Kidney (tissue), 14 donors: ENCODE data around the gene KDM4C. TPM values are rescaled to one million over a fixed set of nuclear protein-coding genes. Genes with fewer than 3 reads are reported as not detected.

Experiments used
- DNase-seq, 5 donors: peaks; one replicate each; pipeline ENCODE4 v3.0.0-alpha.2; 2013 to 2020
- FAIRE-seq: peaks from 2 replicates; lab custom pipeline; 2012; peaks lifted over from hg19 to GRCh38; lab: Jason Lieb, UNC
- H3K27ac ChIP-seq, 2 donors: one replicate each; pipeline ENCODE4 v1.7.0; 2013; ENCODE audit warnings: low read depth in 2 of 2, low read length in 2 of 2, inconsistent platforms in 1 of 2
- H3K27me3 ChIP-seq: one replicate; pipeline ENCODE4 v1.7.1; 2013; ENCODE audit warnings: low read length, inconsistent platforms; ENCODE audit not compliant: control insufficient read depth, insufficient read depth
- H3K36me3 ChIP-seq, 3 donors: one replicate each; pipeline versions ENCODE4 v1.7.0 to v1.7.1; 2013; ENCODE audit warnings: low read length in 3 of 3, control low read depth in 1 of 3, inconsistent platforms in 1 of 3; ENCODE audit not compliant: insufficient read depth in 3 of 3, control insufficient read depth in 2 of 3
- H3K4me1 ChIP-seq, 3 donors: one replicate each; pipeline versions ENCODE4 v1.7.0 to v1.7.1; 2013; ENCODE audit warnings: low read length in 3 of 3, inconsistent platforms in 1 of 3, low read depth in 1 of 3; ENCODE audit not compliant: control insufficient read depth in 2 of 3, insufficient read depth in 2 of 3
- H3K4me3 ChIP-seq, 3 donors: one replicate each; pipeline versions ENCODE4 v1.7.0 to v1.8.1; 2013; ENCODE audit warnings: low read length in 3 of 3, control low read depth in 1 of 3, inconsistent platforms in 1 of 3
- H3K9ac ChIP-seq, 3 donors: one replicate each; pipeline versions ENCODE4 v1.7.0 to v1.7.1; 2013; ENCODE audit warnings: low read length in 3 of 3, control low read depth in 1 of 3, inconsistent platforms in 1 of 3
- H3K9me3 ChIP-seq, 3 donors: one replicate each; pipeline versions ENCODE4 v1.7.0 to v1.7.1; 2013; ENCODE audit warnings: low read length in 3 of 3, control low read depth in 1 of 3, inconsistent platforms in 1 of 3; ENCODE audit not compliant: control insufficient read depth in 2 of 3, insufficient read depth in 1 of 3
- intact Hi-C: fragments of 100-400 bp; cut with DNase I; formaldehyde crosslinking; loops from one replicate; pipeline ENCODE4 v1.11.1; 2022
- polyA plus RNA-seq: library from polyadenylated mRNA; stranded (reverse); fragments of 350-450 nt; fragmentation: Illumina TruSeq; extraction: RNeasy Lipid Tissue Mini Kit (QIAGEN cat#74804); gene quantifications from one replicate; pipeline ENCODE4 v1.2.3, GENCODE V29; 2014; ENCODE audit warnings: low read depth, low replicate concordance; ENCODE audit not compliant: insufficient read depth
- total RNA-seq: library from RNA; stranded (reverse); fragmentation: NEBNext Ultra II Directional; extraction: Animal tissue kit (Norgen Biotek cat#: 25700); gene quantifications from one replicate; pipeline ENCODE4 v1.2.1, GENCODE V29; 2021
- TF ChIP-seq, protein P1 (sequence below): IDR thresholded peaks from 3 replicates; pipeline ENCODE4 v1.5.1; 2012; ENCODE audit warnings: mild to moderate bottlenecking, moderate library complexity, borderline replicate concordance; ENCODE audit not compliant: insufficient read depth; ENCODE audit errors: extremely low read depth
- donor health status: control.
- donor health status: control.
- donor health status: control.
- donor health status: control.
- donor health status: control.
- donor health status: DM: yes; HTN: yes; CAD: no.
- donor health status: Normal renal cell carcinoma (clear cell type).

The KDM4C gene
- total and polyA plus RNA-seq, 2 donors from 2014 or later: 7.1 to 47.1 TPM

DNA sequence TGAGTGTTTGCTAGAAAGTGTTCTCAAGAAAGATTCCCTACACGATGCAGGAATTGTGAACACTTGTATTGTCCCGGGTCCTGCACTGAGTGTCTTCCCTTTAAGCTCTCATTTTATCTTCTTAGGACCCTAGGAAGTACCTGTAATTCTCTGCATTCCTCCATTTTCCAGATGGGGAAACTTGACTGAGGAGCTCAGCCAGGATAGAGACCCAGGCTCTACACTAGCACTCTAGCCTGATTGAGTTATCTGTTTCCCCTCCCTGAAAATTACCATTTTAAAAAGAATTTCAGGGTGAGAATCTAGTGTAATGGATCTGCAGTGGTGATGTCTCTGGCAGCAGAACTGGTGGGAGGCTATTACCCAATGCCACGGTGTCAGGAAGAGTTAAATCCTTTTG lies 453.9 kb downstream of the KDM4C start:
- H3K9me3 ChIP-seq: no peaks in the 10 kb centered on the region

DNA sequence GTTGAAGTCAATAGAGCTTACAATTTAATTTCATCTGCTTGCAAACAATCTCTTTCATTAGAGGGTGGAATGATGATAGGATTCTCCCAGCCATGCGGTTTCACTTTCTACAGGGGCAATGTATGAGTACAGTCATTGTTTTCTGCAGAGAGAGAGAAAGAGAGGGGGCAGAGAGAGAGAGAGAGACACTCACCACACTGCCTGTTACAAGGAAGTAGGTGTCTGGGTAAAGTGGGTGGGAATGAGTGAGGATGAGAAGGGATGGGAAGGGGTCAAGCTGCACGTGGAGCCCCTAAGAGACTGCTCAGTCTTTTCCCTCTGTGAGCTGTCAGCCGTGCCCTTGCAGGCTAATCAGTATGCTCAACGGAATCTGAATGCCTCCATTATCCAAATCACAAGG lies 454.3 kb downstream of the KDM4C start:
- Histone ChIP-seq H3K4me3 (no peak overlapping the region), H3K4me1 (no peaks in the 10 kb centered on the region), H3K9ac (no peak overlapping the region), H3K27ac (no peak overlapping the region), H3K36me3 (no peaks in the 10 kb centered on the region), H3K27me3 (no peaks in the 10 kb centered on the region), H3K9me3 (no peaks in the 10 kb centered on the region)
- TF ChIP-seq, protein P1, sequence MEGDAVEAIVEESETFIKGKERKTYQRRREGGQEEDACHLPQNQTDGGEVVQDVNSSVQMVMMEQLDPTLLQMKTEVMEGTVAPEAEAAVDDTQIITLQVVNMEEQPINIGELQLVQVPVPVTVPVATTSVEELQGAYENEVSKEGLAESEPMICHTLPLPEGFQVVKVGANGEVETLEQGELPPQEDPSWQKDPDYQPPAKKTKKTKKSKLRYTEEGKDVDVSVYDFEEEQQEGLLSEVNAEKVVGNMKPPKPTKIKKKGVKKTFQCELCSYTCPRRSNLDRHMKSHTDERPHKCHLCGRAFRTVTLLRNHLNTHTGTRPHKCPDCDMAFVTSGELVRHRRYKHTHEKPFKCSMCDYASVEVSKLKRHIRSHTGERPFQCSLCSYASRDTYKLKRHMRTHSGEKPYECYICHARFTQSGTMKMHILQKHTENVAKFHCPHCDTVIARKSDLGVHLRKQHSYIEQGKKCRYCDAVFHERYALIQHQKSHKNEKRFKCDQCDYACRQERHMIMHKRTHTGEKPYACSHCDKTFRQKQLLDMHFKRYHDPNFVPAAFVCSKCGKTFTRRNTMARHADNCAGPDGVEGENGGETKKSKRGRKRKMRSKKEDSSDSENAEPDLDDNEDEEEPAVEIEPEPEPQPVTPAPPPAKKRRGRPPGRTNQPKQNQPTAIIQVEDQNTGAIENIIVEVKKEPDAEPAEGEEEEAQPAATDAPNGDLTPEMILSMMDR: no peak
- intact Hi-C loops: no loop called here
- DNase-seq: no peak
- no peak for FAIRE-seq

More for the DNA sequence above, 453.9 kb downstream of the KDM4C start:
- Histone ChIP-seq H3K4me1 (no peaks in the 10 kb centered on the region), H3K4me3 (no peak overlapping the region), H3K9ac (no peak overlapping the region), H3K36me3 (no peaks in the 10 kb centered on the region), H3K27ac (no peak overlapping the region), H3K27me3 (no peaks in the 10 kb centered on the region)
- DNase-seq: no peak
- intact Hi-C loops: no loop called here
- no peak for FAIRE-seq
- TF ChIP-seq, protein P1: no peak

DNA sequence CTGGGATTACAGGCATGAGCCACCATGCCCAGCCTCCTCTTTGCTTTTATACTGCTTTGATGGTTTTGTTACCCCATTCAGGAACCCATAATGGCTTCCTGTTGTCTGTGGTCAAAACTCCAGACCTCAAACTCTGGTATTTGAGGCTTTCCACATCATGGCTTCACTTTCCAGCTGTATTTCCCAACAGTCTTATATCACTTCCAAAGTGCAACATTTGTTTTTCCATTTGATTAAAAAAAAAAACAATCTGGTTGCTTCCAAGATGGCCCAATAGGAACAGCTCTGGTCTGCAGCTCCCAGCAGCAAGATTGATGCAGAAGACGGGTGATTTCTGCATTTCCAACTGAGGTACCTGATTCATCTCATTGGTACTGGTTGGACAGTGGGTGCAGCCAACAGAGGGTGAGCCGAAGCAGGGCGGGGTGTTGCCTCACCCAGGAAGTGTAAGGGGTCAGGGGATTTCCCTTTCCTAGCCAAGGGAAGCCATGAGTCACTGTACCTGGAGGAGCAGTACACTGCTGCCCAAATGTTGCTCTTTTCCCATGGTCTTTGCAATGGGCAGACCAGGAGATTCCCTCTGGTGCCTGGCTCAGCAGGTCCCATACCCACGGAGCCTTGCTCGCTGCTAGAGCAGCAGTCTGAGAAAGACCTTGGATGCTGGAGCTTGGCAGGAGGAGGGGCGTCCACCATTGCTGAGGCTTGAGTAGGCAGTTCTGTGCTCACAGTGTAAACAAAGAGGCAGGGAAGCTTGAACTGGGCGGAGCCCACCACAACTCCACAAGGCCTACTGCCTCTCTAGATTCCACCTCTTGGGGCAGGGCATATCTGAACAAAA lies 458.4 kb downstream of the KDM4C start:
- no peak overlapping the region for H3K27ac ChIP-seq
- no peak for DNase-seq
- no peak for FAIRE-seq

More for the DNA sequence above, 458.4 kb downstream of the KDM4C start:
- Histone ChIP-seq H3K36me3 (no peaks in the 10 kb centered on the region), H3K27me3 (no peaks in the 10 kb centered on the region), H3K4me3 (no peak overlapping the region), H3K9ac (no peak overlapping the region), H3K4me1 (no peaks in the 10 kb centered on the region), H3K9me3 (no peaks in the 10 kb centered on the region)
- intact Hi-C loops: no loop called here
- TF ChIP-seq, protein P1: no peak
